NCI-H2196 treated with DMSO at 0.1 percent for 48 hours (cell line): ENCODE measurements around the gene JHY.

Source experiments
- DNase-seq: peaks from one replicate; lab custom pipeline; 2025; ENCODE audit not compliant: unreplicated experiment; lab: John Stamatoyannopoulos, UW

JHY gene

DNA sequence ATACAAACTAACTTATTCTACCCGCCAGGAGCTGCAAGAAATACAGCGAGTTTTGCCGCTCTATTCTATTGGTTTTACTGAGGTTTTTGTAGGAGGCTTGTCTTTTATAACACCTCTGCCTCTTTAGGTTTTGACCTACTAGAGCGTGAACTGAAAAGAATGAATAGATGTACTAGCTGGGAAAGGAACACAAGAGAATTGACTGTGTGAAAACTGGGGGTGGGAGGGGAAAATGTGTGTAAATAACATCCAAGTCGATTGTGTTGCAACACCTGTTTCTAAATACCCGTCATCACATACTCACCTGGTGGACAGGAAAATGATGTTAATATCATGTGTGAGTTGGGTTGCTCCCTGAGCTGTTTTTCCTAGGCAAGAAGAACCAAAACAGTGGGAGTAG, 12.9 kb upstream of the JHY start:
- DNase-seq = no peak

- DNase-seq = no peak
These were observed 11.3 kb upstream of the JHY start for GRCh38 chr11:122871302-122871701.

GRCh38 chr11:122872046-122872445, 10.5 kb upstream of the JHY start:
- no peak for DNase-seq

GRCh38 chr11:122874991-122875390, 7.6 kb upstream of the JHY start:
- no peak for DNase-seq

DNA sequence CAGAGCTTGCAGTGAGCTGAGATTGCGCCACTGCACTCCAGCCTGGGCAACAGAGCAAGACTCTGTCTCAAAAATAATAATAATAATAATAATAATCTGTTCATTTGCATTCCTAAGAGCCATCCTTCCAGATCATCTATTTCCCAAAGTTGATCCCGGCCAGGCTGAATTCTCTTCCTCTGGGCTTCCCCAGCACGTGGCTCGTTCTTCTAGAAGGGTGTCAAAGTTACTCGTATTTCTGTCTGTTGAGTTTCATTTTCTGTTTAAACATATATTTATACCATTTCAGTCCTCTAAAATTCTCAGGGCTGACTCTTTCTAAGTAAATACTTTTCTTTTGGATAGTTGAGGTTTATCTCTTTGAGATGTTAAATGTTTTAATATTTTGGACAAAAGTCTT, 4.8 kb upstream of the JHY start:
- DNase-seq = no peak

DNA sequence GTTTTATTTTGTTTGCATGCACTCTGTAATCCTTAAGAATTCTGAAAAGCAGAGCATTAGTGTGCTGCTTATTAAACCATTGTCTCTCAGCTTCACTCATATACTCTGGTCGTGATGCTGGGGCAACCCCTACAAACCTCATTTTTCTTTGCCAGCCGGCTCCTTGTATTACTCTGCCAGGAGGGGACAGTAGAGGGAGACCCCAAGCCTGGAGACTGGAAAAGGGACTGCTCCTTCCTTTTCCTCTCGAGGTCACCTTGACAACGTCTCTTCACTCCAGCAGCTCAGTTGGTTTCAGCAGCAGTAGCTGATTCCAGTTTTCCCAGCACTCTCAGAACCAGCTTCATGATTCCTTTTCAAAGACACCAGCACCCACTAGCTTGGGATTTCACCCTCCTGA, 2.8 kb upstream of the JHY start:
- DNase-seq = no peak

- DNase-seq = peak; percentile 38
These were observed 492 bp downstream of the JHY start for GRCh38 chr11:122882857-122883645.

DNA sequence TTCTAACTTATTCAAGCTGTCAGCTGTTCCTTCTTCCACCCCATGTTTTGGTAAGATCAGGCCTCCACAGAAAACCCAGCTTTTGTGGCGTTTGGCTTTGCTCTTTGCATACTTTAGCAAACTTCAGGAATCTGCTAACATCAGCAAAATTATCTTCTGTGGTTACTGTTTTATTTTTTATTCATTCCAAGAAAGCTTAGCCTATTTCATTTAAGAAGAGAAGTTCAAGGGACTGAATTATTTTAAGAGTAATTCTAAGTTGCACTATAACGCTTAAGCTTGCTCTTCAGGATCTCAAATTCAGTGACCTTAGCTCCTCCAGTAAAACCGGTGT, 1.1 kb downstream of the JHY start:
- no peak for DNase-seq

- DNase-seq = no peak
These were observed 5.6 kb downstream of the JHY start for GRCh38 chr11:122888162-122888561.

DNA sequence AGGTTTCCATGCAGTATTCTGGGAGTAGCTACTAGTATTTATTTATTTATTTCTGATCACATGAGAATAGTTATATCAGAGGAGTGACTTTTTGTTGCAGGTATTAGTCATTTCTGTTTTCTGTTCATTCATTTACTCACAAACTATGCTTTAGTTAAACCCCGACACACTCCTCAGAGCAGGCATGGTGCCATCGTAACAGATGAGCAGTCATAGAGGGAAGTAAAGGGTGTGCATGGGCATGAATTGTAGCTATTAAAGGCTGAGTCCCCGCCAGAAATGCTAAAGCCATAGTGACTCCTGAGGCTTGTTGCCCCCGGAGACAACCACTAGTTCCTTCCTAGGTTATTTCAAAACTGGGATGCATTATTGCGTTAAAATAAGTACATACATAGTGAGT, 10.6 kb downstream of the JHY start:
- no peak for DNase-seq

DNA sequence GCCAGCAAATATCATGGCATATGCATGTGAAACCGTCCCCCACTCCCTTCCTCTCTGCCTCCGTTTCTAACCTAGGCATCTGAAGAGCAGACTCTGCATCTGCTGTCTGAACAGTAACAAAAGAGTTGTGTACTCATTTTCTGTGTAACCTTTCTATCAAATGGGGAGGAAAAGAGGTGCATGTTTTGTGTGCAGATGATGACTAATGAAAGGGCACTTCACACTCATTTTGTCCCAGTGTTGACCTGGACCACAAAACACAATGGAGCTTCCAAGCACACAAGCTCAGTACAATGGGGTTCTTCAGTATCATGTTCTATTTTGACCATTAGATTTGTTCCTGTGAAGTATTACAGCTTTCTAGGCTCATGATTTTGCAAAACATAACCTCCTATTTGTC, 13.0 kb downstream of the JHY start:
- DNase-seq = peak; percentile 68

DNA sequence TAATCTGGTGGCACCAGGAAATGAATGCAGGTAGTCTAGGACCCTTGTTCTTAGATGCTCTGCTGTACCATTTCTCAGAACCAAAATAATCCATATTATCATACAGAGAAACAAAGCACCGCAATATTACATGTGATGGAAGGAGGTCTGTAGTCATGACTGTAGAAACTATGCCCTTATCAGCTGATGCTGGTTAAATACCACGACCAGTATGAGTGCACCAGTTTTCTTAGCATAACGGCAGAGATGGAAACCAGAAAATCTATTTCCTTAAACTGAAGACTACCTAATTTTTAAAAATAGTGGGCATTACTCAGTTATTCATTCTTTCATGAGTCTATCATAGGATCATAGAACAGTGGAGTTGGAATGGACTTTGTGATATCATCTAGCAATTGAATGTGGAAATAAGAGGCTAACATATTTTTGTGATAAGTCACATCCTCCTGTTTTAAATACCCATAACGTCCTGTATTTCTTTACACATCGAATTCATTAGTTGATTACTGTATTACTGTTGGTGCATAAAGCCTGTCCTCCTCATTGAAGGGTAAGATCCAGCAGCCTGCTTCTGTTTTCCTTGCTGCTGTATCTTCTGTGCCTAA, 15.1 kb downstream of the JHY start:
- DNase-seq = no peak

DNA sequence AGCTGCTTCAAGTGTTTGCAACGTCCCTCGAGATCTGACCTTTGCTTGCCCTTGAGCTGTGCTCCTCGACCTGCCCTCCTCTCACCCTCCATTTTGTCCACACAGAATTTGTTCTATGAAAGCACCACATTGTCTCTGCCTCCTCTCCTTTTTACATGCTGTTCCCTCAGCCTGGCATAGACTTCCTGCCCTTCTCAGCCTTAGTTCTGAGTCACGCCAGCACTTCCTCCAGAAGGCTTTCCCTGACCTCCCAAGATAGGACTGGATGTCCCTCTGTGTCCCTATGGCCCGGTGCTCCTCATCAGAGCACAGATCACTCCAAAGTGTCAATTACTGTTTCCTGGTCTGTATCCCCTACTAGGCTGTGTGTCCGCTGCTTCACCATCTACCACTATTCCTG, 16.2 kb downstream of the JHY start:
- no peak for DNase-seq

GRCh38 chr11:122900587-122901202, 18.1 kb downstream of the JHY start:
- no peak for DNase-seq

DNA sequence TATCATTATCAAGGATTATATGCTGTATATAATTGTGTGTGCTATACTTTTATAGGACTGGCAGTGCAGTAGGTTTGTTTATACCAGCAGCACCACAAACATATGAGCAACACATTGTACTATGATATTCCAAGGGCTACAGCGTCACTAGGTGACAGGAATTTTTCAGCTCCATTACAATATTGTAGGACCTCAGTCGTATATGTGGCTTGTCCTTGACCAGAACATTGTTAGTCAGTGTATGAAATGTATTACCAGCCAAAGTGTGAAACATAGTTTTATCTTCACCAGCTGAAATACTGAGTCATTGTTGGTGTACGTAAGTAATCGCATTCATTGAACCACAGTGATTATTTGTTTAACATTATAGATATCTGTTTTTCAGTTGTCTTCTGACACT, 20.4 kb downstream of the JHY start:
- DNase-seq = no peak

DNA sequence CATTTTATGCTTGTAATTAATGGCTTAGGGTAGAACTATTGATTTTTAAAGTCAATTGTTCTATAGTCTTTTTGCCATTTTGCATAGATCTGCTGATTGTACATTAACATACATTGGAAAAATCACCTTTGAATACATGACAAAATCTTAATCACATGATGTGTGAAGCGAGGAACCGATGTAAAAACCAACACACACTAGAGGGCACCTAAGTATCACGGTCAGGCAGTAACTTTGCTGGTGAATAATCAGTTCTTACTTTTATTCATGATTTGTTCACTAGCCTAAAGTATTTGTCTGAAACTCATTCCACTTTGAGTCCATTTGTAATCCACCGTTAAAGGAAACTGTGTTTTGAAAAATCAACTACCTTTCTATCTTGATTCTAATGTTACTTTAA, 28.2 kb downstream of the JHY start:
- DNase-seq = no peak

- no peak for DNase-seq
These were observed 34.8 kb downstream of the JHY start for GRCh38 chr11:122917311-122917710.

DNA sequence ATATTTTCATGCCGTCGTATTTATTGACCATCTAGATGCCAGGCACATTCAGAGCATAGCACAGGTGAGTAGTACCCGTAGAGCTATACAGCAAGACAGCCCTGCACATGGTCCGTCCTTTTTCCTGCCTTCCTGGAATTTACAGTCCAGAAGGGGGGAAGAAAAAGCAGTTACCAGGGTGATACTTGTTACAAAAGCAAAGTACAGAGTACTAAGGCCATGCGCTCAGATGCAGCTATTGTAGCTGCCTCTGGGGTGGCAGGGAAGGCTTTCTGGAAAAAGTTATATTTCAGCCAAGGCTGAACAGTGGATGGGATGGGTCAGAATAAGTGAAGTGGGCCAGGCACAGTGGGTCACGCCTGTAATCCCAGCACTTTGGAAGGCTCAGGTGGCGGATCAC, 36.2 kb downstream of the JHY start:
- no peak for DNase-seq

GRCh38 chr11:122920579-122920978, 38.0 kb downstream of the JHY start:
- peak; percentile 3 for DNase-seq

DNA sequence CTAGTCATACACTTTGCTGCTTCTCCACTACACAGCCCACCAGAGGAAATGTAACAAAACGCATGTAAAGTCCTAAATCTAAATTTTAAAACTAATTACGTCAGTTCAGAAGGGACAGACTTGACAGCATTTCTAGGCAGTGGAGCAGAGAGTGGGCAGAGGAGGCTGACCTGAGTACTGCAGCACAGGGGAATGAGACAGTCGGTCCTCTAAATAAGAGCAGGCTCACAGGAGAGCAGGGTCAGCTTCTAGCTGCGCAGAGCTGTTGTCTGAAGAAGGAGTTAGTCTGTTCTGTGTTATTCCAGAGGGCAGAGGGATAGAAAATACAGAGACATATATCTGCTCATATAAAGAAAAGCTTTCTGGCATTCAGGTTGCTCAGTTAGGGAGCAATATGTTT, 40.3 kb downstream of the JHY start:
- no peak for DNase-seq

DNA sequence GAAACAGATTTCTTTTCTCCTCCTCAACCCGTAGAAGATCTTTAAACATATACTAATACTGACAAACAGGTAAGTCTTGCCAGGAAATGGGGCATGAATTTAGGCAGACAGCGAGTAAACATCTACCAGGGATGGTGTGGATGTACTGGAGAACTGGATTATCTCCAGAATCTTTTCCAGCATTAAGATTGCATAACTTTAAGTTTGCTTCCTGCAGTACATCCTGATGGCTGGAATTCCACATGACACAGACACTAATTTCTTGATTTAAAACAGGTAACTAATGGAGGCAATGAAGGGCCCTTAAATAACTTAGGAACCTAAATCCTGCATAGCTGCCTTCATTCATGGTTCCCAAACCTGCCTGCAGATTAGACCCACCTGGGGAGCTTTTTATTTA, 40.7 kb downstream of the JHY start:
- no peak for DNase-seq

DNA sequence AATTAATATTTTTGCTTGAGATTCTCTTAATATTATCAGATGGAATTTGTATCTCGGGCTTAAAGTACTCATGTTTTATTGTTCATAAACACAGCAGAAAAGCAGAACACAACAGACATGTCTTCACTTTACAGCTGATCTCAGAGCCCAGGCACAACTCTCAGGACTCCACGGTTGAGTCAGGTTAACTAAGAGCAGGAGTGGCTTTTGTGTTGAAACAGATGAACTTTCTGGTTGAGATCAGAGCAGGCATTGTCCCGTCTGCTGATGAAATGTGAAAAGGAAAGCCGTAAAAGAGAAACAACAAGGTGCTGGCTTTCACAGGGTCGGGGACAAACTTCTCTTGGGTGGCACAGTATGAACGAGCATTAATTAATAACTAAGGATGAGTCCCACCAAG, 49.0 kb downstream of the JHY start:
- DNase-seq = no peak

GRCh38 chr11:122933416-122933815, 50.9 kb downstream of the JHY start:
- DNase-seq = no peak
